HepG2 (cell line): Measurements from ENCODE around the gene FLAD1. TPM values are rescaled to one million over a fixed set of nuclear protein-coding genes. Genes with fewer than 3 reads are reported as not detected.

Source experiments
- ARID3A ChIP-seq: IDR thresholded peaks from 2 replicates; pipeline ENCODE4 v1.6.1; 2012; ENCODE audit warnings: low read depth, low read length, improper control_type of control experiment
- CHCHD3 ChIP-seq: sonication (generic); formaldehyde crosslinking; IDR thresholded peaks from 2 replicates; pipeline ENCODE4 v1.8.0; 2022; ENCODE audit warnings: mild to moderate bottlenecking, missing genetic modification reagents, moderate library complexity
- E2F2 ChIP-seq: sonication (generic); formaldehyde crosslinking; IDR thresholded peaks from 2 replicates; pipeline ENCODE4 v1.4.0; 2020; ENCODE audit warnings: missing genetic modification reagents, borderline replicate concordance
- FOXJ3 ChIP-seq: sonication (generic); formaldehyde crosslinking; IDR thresholded peaks from 2 replicates; pipeline ENCODE4 v1.4.0; 2020; ENCODE audit warnings: missing genetic modification reagents, mild to moderate bottlenecking, borderline replicate concordance
- GABPB1 ChIP-seq: IDR thresholded peaks from 2 replicates; pipeline ENCODE4 v1.6.1; 2016; ENCODE audit warnings: mild to moderate bottlenecking, missing genetic modification reagents, moderate library complexity, missing compliant biosample characterization
- GMEB1 ChIP-seq: sonication (generic); formaldehyde crosslinking; IDR thresholded peaks from 2 replicates; pipeline ENCODE4 v1.5.1; 2020; ENCODE audit warnings: missing genetic modification reagents, mild to moderate bottlenecking, borderline replicate concordance
- MAX ChIP-seq: IDR thresholded peaks from 2 replicates; pipeline ENCODE4 v1.6.1; 2012; ENCODE audit warnings: inconsistent platforms
- MBNL3 ChIP-seq: fragments of 250-450 bp; sonication (Bioruptor Pico); conservative IDR thresholded peaks from 2 replicates; pipeline ENCODE4 v1.8.0; 2022; ENCODE audit warnings: mild to moderate bottlenecking, inconsistent platforms
- SALL1 ChIP-seq: sonication (generic); formaldehyde crosslinking; IDR thresholded peaks from 2 replicates; pipeline ENCODE4 v1.8.0; 2022; ENCODE audit warnings: mild to moderate bottlenecking, missing genetic modification reagents
- SRF ChIP-seq: IDR thresholded peaks from 2 replicates; pipeline ENCODE4 v1.6.1; 2011; ENCODE audit warnings: mild to moderate bottlenecking, low read depth, low read length, moderate library complexity
- TEF ChIP-seq: sonication (generic); formaldehyde crosslinking; IDR thresholded peaks from 2 replicates; pipeline ENCODE4 v1.5.0; 2020; ENCODE audit warnings: missing genetic modification reagents
- THAP11 ChIP-seq: IDR thresholded peaks from 2 replicates; pipeline ENCODE4 v1.6.1; 2016; ENCODE audit warnings: missing biosample characterization, missing genetic modification reagents
- ZBED4 ChIP-seq: sonication (generic); formaldehyde crosslinking; IDR thresholded peaks from 2 replicates; pipeline ENCODE4 v1.4.0; 2020; ENCODE audit warnings: missing genetic modification reagents, borderline replicate concordance
- ZNF180 ChIP-seq: sonication (generic); formaldehyde crosslinking; IDR thresholded peaks from 2 replicates; pipeline ENCODE4 v1.4.0; 2020; ENCODE audit warnings: low read depth, missing genetic modification reagents, borderline replicate concordance
- ZNF232 ChIP-seq: sonication (generic); formaldehyde crosslinking; IDR thresholded peaks from 2 replicates; pipeline ENCODE4 v1.4.0; 2020; ENCODE audit warnings: missing genetic modification reagents, borderline replicate concordance
- ZNF446 ChIP-seq: sonication (generic); formaldehyde crosslinking; IDR thresholded peaks from 2 replicates; pipeline ENCODE4 v1.5.0; 2020; ENCODE audit warnings: mild to moderate bottlenecking, missing genetic modification reagents
- ZNF563 ChIP-seq: sonication (generic); formaldehyde crosslinking; IDR thresholded peaks from 2 replicates; pipeline ENCODE4 v1.8.0; 2022; ENCODE audit warnings: mild to moderate bottlenecking, moderate library complexity, missing genetic modification reagents
- ZNF7 ChIP-seq: IDR thresholded peaks from 2 replicates; pipeline ENCODE4 v1.6.1; 2016; ENCODE audit warnings: missing biosample characterization, missing genetic modification reagents
- ZNF740 ChIP-seq: sonication (generic); formaldehyde crosslinking; IDR thresholded peaks from 2 replicates; pipeline ENCODE4 v1.4.0; 2020; ENCODE audit warnings: missing genetic modification reagents
- polyA plus RNA-seq, 8 experiments: library from polyadenylated mRNA; depleted of rRNA in 3 of 8; stranded (reverse) in 7 of 8; unstranded in 1 of 8; fragments of >200 nt; fragmentation: Illumina TruSeq in 4 of 8; extraction: Trizol in 4 of 8; gene quantifications; 2 replicates each; pipeline versions ENCODE4 v1.2.1 to v1.2.3, GENCODE V29; 2011 to 2016; ENCODE audit warnings: low read depth in 4 of 8, missing spikeins in 1 of 8, mixed read lengths in 1 of 8; ENCODE audit not compliant: insufficient read depth in 1 of 8
- total RNA-seq, 5 experiments: library from RNA; depleted of rRNA; stranded (reverse); fragments of >200 nt; fragmentation: Illumina TruSeq; extraction: Trizol; gene quantifications; 2 replicates each; pipeline ENCODE4 v1.2.3, GENCODE V29; 2016; ENCODE audit warnings: low read depth in 1 of 5

The FLAD1 gene
- total and polyA plus RNA-seq, 2 of the 13 experiments (the other 11 are each of a cell fraction or from before 2014, with no cell fraction given), result 25.9 to 32.8 TPM

GRCh38 chr1:154982897-154983648 lies at the start of gene FLAD1 (continued):
- TF ChIP-seq THAP11 (peak; percentile 90), TEF (CRISPR knock-in tag) (no peak), ZNF740 (no peak), FOXJ3 (CRISPR knock-in tag) (no peak), ZNF7 (CRISPR knock-in tag) (no peak), ZNF232 (CRISPR knock-in tag) (peak; percentile 42; the same call in 1 of the 2 replicates), MAX (peak; percentile 96), ZBED4 (CRISPR knock-in tag) (no peak), E2F2 (CRISPR knock-in tag) (no peak), ZNF180 (CRISPR knock-in tag) (no peak), SALL1 (peak; percentile 66; the same call in 1 of the 2 replicates), GABPB1 (CRISPR knock-in tag) (peak; percentile 97), ZNF563 (no peak), CHCHD3 (CRISPR knock-in tag) (no peak), ARID3A (no peak), GMEB1 (CRISPR knock-in tag) (peak; percentile 62), MBNL3 (CRISPR knock-in tag) (no peak), SRF (no peak), ZNF446 (CRISPR knock-in tag) (no peak)
